Airway epithelial cell (primary cell): ENCODE data around the gene PRSS58. TPM values are rescaled to one million over a fixed set of nuclear protein-coding genes. Genes with fewer than 3 reads are reported as not detected.

Source experiments
- total RNA-seq: library from RNA; depleted of rRNA; stranded (reverse); fragments of >200 nt; gene quantifications from 2 replicates; pipeline ENCODE4 v1.2.3, GENCODE V29; 2015

PRSS58 gene, protein sequence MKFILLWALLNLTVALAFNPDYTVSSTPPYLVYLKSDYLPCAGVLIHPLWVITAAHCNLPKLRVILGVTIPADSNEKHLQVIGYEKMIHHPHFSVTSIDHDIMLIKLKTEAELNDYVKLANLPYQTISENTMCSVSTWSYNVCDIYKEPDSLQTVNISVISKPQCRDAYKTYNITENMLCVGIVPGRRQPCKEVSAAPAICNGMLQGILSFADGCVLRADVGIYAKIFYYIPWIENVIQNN
- total RNA-seq = not detected in 2 replicates

GRCh38 chr7:142257958-142258357 is at the start of gene PRSS58:
PRSS58 (minus strand) TSS chr7:142258058; CDS start chr7:142257707, 351 bp downstream.

Other genes starting within 250 kb of the PRSS58 start
- not detected in 2 replicates for gene MGAM2, start 146.3 kb downstream of the PRSS58 start, total RNA-seq